Measurements from ENCODE around the gene ATP6V1G1.
"Not testable (repeated sequence)": the region's sequence is repeated elsewhere in the genome, so short reads cannot be mapped to it uniquely, and the experiment has no call there.

Gene ATP6V1G1

DNA sequence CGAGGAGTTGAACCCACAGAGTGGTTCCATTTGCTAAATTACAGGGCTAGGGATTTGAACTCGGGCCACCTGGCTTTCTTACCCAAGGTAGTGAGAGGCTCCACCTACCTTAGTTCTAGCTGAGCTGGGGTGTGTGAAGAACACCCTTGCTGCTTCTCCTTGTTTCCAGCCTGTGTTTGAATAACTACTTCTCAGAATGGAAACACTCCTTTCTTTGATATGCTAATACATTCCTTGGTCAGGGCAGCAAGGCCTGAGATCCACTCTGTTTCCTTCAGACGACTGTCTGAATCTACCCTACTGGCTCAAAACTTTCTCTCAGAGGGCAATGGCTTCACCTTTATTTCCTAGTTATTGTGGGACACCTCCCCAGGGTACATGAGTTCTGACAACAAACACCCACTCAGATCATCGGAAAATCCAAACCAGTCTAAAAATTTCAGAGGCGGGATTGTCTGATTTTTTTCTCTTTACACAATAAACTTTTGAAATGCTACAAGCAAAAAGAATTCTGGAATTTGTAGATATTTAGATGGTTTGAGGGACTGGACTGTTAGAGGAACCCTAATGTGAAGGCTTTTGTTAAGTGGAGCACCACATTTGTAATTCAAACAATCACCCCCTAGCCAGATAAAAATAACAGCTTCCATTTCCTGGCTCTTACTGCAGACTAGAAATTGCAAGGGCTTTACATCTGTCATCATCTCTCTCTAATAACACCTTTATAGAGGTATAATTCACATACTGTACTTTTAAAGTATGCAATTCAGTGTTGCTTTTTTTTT is 4.0 kb upstream of the ATP6V1G1 start:
- Histone ChIP-seq H3K9ac (ENCODE audit: low read length) (no peak overlapping the region), H3K4me1 (ENCODE audit: insufficient read depth, low read length) (no peaks in the 10 kb centered on the region), H3K9me3 (ENCODE audit: low read length) (no peaks in the 10 kb centered on the region), H3K27me3 (ENCODE audit: control insufficient read depth in 1 of 2, insufficient read depth in 2 of 2, low read length in 2 of 2) (no peaks in the 10 kb centered on the region), H3K36me3 (ENCODE audit: insufficient read depth, low read length) (no peaks in the 10 kb centered on the region), H3K27ac (ENCODE audit: low read depth, low read length) (no peak overlapping the region), H3K4me3 (ENCODE audit: low read depth in 1 of 2, low read length in 2 of 2) (no peak overlapping the region)

DNA sequence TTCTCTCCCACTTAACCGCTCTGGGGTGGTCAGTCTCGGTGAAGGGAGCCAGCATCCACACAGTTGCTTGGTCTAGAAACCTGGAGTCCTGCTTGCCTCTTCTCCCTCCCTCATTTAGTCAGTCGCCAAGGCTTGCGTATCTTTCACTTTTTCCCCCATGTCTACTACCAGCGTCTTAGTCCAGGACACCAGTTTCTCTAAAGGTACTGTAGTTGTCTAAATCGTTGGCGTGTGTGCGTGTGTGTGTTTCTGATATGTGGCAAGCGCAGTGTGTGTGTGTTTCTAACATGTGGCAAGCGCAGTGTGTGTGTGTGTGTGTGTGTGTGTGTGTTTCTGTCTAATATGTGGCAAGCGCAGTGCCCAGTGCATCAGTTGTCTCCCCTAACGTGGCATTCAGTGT is 641 bp downstream of the ATP6V1G1 start:
- peak overlapping the region; percentile 94 for H3K27ac ChIP-seq (ENCODE audit: low read depth, low read length)
- peak overlapping the region; percentile 100 for H3K9ac ChIP-seq (ENCODE audit: low read length)
- H3K9me3 ChIP-seq (ENCODE audit: low read length) = no peaks in the 10 kb centered on the region
- peaks cover 10% of the 10 kb centered on the region for H3K36me3 ChIP-seq (ENCODE audit: insufficient read depth, low read length)
- H3K4me1 ChIP-seq (ENCODE audit: insufficient read depth, low read length) = peaks cover 36% of the 10 kb centered on the region
- no peaks in the 10 kb centered on the region for H3K27me3 ChIP-seq (ENCODE audit: control insufficient read depth in 1 of 2, insufficient read depth in 2 of 2, low read length in 2 of 2)
- H3K4me3 ChIP-seq (ENCODE audit: low read depth in 1 of 2, low read length in 2 of 2) = peak overlapping the region; percentile 95 to 100

DNA sequence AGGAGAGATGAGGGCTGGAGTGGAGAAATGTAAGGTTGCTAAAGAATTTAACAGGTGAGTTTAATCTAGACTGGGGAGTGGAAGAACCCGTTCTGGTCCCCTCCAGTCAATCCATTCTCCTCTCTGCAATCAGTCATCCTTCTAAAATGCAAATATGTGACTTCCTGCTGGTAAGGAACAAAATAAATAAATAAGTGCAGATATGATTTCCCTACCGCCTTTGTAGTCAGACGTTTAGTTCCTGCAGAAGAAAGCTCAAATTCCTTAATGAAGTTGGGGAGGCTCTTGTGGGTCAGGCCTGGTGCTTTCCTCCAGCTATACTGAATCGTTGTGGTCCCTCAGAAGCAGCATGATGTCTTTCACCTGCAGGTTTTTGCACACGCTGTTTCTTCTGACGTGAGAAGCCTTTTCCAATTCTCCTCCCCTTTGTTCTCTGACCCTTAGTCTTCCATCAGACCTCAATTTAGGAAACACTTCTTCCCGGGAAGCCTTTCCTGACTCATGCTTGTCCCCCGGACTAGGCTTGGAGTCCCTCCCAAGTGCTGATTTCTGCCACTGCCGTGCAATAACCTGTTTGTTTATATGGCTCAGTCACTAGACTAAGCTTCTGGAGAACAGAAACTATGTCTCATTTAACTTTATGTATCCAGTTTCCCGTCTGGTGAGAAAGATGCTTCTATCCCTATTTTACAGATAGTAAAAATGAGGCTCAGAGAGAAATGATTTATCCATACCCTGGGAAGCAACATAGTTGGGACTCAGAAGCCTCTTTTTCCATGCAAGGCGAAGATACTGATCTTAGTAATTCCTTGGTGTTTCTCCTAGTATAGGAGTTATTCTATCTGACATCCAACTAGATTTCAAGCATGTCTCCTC is 1.3 kb downstream of the ATP6V1G1 start:
- peak overlapping the region; percentile 95 to 100 for H3K4me3 ChIP-seq (ENCODE audit: low read depth in 1 of 2, low read length in 2 of 2)
- H3K27me3 ChIP-seq (ENCODE audit: control insufficient read depth in 1 of 2, insufficient read depth in 2 of 2, low read length in 2 of 2) = no peaks in the 10 kb centered on the region
- H3K4me1 ChIP-seq (ENCODE audit: insufficient read depth, low read length) = peaks cover 36% of the 10 kb centered on the region
- H3K36me3 ChIP-seq (ENCODE audit: insufficient read depth, low read length) = peaks cover 17% of the 10 kb centered on the region
- H3K9ac ChIP-seq (ENCODE audit: low read length) = peak overlapping the region; percentile 100
- H3K9me3 ChIP-seq (ENCODE audit: low read length) = no peaks in the 10 kb centered on the region
- peak overlapping the region; percentile 94 for H3K27ac ChIP-seq (ENCODE audit: low read depth, low read length)

DNA sequence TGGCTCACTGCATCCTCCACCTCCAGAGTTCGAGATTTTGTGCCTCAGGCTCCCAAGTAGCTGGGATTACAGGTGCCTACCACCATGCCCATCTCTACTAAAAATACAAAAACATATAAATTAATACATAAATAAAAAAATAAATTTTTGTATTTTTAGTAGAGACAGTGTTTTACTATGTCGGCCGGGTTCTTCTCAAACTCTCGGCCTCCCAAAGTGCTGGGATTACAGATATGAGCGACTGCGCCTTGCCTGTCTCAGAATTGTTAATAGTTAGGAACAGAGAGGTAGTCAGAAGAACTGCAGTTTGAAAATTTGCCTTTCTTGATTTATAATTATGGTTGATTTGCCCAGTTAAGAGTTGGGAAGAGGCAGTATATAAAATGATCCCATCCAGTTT is 2.8 kb downstream of the ATP6V1G1 start:
- H3K9ac ChIP-seq (ENCODE audit: low read length) = no peak overlapping the region
- H3K4me1 ChIP-seq (ENCODE audit: insufficient read depth, low read length) = peaks cover 36% of the 10 kb centered on the region
- no peaks in the 10 kb centered on the region for H3K27me3 ChIP-seq (ENCODE audit: control insufficient read depth in 1 of 2, insufficient read depth in 2 of 2, low read length in 2 of 2)
- H3K9me3 ChIP-seq (ENCODE audit: low read length) = no peaks in the 10 kb centered on the region
- peaks cover 23% of the 10 kb centered on the region for H3K36me3 ChIP-seq (ENCODE audit: insufficient read depth, low read length)
- H3K27ac ChIP-seq (ENCODE audit: low read depth, low read length) = no peak overlapping the region
- no peak overlapping the region for H3K4me3 ChIP-seq (ENCODE audit: low read depth in 1 of 2, low read length in 2 of 2)

DNA sequence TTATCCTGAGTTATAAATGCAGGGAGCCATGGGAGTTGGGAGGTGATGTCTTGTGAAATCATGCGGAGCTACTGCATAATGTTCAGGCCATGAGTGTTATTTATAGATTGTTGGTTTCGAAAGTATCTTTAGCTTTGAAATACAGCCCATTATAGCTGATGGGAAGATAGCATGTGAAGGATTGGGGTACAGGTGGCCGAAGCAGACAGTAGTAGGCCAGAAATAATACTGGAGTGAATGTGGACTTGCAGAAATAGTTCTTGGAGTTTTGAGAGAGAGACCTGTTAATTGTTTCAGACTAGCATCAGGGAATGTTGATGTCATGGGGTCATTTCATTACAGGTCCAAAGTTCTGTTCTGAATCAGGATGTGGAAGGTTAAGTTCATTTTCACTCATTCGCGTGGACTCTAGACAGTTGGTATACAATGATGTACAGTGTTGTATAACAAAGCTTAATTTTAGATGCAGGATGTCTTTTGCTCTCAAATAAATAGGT is 3.8 kb downstream of the ATP6V1G1 start:
- Histone ChIP-seq H3K36me3 (ENCODE audit: insufficient read depth, low read length) (peaks cover 27% of the 10 kb centered on the region), H3K9me3 (ENCODE audit: low read length) (no peaks in the 10 kb centered on the region), H3K27ac (ENCODE audit: low read depth, low read length) (no peak overlapping the region), H3K4me3 (ENCODE audit: low read depth in 1 of 2, low read length in 2 of 2) (no peak overlapping the region), H3K4me1 (ENCODE audit: insufficient read depth, low read length) (peaks cover 36% of the 10 kb centered on the region), H3K9ac (ENCODE audit: low read length) (peak overlapping the region; percentile 17), H3K27me3 (ENCODE audit: control insufficient read depth in 1 of 2, insufficient read depth in 2 of 2, low read length in 2 of 2) (no peaks in the 10 kb centered on the region)

DNA sequence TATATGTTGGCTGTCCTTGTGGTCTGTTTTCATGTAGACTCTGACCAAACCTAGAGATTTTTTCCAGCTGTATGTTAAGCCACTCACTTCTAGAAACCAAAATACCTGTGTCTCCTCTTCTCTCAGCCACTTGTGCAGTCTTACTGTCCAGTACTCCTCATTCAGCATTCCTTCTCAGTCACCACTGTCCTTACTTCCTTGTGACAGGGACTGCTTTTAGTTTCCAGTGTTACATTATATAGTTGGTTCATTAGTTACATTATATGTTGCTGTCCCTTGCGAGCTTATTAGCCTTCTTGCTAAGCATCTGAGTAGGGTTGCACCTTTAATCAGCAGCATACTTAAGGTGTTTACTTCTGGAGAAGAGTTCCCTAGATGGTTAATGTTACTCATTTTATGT is 4.3 kb downstream of the ATP6V1G1 start:
- Histone ChIP-seq H3K36me3 (ENCODE audit: insufficient read depth, low read length) (peaks cover 27% of the 10 kb centered on the region), H3K9me3 (ENCODE audit: low read length) (no peaks in the 10 kb centered on the region), H3K27me3 (ENCODE audit: control insufficient read depth in 1 of 2, insufficient read depth in 2 of 2, low read length in 2 of 2) (no peaks in the 10 kb centered on the region), H3K4me3 (ENCODE audit: low read depth in 1 of 2, low read length in 2 of 2) (no peak overlapping the region), H3K27ac (ENCODE audit: low read depth, low read length) (peak overlapping the region; percentile 41), H3K9ac (ENCODE audit: low read length) (no peak overlapping the region), H3K4me1 (ENCODE audit: insufficient read depth, low read length) (peaks cover 36% of the 10 kb centered on the region)

DNA sequence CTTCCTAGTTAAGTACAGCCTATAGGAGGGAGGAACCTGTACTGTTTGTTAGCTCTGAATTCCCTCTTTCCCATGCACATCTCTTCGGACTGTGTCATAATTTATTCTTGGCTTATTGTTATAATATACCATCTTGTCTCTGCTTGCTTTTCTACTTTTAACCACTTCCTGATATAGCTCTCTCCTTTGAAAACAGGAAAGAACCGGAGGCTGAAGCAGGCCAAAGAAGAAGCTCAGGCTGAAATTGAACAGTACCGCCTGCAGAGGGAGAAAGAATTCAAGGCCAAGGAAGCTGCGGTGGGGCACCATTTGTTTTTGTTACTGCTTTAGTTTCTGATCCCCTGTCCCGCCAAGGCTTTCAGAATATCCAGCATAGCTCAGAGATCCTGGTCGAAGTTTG is 4.8 kb downstream of the ATP6V1G1 start:
- Histone ChIP-seq H3K9ac (ENCODE audit: low read length) (no peak overlapping the region), H3K4me1 (ENCODE audit: insufficient read depth, low read length) (peaks cover 36% of the 10 kb centered on the region), H3K36me3 (ENCODE audit: insufficient read depth, low read length) (peaks cover 29% of the 10 kb centered on the region), H3K4me3 (ENCODE audit: low read depth in 1 of 2, low read length in 2 of 2) (no peak overlapping the region), H3K9me3 (ENCODE audit: low read length) (no peaks in the 10 kb centered on the region), H3K27ac (ENCODE audit: low read depth, low read length) (peak overlapping the region; percentile 41), H3K27me3 (ENCODE audit: control insufficient read depth in 1 of 2, insufficient read depth in 2 of 2, low read length in 2 of 2) (no peaks in the 10 kb centered on the region)

DNA sequence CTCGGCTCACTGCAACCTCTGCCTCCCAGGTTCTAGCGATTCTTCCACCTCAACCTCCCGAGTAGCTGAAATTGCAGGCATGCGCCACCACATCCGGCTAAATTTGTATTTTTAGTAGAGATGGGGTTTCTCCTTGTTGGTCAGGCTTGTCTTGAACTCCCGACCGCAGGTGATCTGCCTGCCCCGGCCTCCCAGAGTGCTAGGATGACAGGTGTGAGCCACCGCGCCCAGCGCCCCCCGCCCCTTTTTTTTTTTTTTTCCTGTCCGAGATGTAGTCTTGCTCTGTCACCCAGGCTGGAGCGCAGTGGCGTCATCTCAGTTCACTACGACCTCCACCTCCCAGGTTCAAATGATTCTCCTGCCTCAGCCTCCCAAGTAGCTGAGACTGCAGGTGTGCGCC is 6.6 kb downstream of the ATP6V1G1 start:
- H3K9ac ChIP-seq (ENCODE audit: low read length) = no peak overlapping the region
- no peak overlapping the region for H3K27ac ChIP-seq (ENCODE audit: low read depth, low read length)
- peaks cover 46% of the 10 kb centered on the region for H3K36me3 ChIP-seq (ENCODE audit: insufficient read depth, low read length)
- H3K4me3 ChIP-seq (ENCODE audit: low read depth in 1 of 2, low read length in 2 of 2) = no peak overlapping the region
- peaks cover 31% of the 10 kb centered on the region for H3K4me1 ChIP-seq (ENCODE audit: insufficient read depth, low read length)
- H3K9me3 ChIP-seq (ENCODE audit: low read length) = no peaks in the 10 kb centered on the region
- no peaks in the 10 kb centered on the region for H3K27me3 ChIP-seq (ENCODE audit: control insufficient read depth in 1 of 2, insufficient read depth in 2 of 2, low read length in 2 of 2)

DNA sequence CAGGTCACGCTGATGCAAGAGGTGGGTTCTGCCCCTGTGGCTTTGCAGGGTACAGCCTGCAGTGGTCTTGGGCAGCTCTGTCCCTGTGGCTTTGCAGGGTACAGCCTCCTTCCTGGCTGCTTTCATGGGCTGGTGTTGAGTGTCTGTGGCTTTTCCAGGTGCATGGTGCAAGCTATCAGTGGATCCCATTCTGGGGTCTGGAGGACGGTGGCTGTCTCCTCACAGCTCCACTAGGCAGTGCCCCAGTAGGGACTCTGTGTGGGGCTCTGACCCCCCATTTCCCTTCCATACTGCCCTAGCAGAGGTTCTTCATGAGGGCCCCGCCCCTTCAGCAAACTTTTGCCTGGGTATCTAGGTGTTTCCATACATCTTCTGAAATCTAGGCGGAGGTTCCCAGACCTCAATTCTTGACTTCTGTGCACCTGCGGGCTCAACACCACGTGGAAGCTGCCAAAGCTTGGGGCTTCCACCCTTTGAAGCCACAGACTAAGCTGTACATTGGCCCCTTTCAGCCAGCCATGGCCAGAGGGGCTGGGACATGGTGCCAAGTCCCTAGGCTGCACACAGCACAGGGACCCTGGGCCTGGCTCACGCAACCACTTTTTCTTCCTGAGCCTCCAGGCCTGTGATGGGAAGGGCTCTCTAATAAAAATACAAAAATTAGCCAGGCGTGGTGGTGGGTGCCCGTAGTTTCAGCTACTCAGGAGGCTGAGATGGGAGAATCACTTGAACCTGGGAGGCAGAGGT is 13.1 kb downstream of the ATP6V1G1 start:
- not testable (repeated sequence) for H3K4me3 ChIP-seq (ENCODE audit: low read depth in 1 of 2, low read length in 2 of 2); H3K27ac ChIP-seq (ENCODE audit: low read depth, low read length); H3K9ac ChIP-seq (ENCODE audit: low read length); H3K27me3 ChIP-seq (ENCODE audit: control insufficient read depth in 1 of 2, insufficient read depth in 2 of 2, low read length in 2 of 2); H3K4me1 ChIP-seq (ENCODE audit: insufficient read depth, low read length); H3K9me3 ChIP-seq (ENCODE audit: low read length)
- H3K36me3 ChIP-seq (ENCODE audit: insufficient read depth, low read length) = peaks cover 21% of the 10 kb centered on the region

DNA sequence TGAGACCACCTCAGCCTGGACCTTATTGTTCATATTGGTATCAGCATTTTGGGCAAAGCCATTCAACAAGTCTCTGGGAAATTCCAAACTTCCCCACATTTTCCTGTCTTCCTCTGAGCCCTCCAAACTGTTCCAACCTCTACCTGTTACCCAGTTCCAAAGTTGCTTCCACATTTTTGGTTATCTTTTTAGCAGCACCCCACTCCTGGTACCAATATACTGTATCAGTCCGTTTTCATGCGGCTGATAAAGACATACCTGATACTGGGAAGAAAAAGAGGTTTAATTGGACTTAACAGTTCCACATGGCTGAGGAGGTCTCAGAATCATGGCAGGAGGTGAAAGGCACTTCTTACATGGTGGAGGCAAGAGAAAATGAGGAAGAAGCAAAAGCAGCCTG is 14.2 kb downstream of the ATP6V1G1 start:
- not testable (repeated sequence) for H3K4me1 ChIP-seq (ENCODE audit: insufficient read depth, low read length); H3K4me3 ChIP-seq (ENCODE audit: low read depth in 1 of 2, low read length in 2 of 2); H3K9me3 ChIP-seq (ENCODE audit: low read length); H3K27me3 ChIP-seq (ENCODE audit: control insufficient read depth in 1 of 2, insufficient read depth in 2 of 2, low read length in 2 of 2); H3K27ac ChIP-seq (ENCODE audit: low read depth, low read length); H3K9ac ChIP-seq (ENCODE audit: low read length)
- peaks cover 21% of the 10 kb centered on the region for H3K36me3 ChIP-seq (ENCODE audit: insufficient read depth, low read length)

DNA sequence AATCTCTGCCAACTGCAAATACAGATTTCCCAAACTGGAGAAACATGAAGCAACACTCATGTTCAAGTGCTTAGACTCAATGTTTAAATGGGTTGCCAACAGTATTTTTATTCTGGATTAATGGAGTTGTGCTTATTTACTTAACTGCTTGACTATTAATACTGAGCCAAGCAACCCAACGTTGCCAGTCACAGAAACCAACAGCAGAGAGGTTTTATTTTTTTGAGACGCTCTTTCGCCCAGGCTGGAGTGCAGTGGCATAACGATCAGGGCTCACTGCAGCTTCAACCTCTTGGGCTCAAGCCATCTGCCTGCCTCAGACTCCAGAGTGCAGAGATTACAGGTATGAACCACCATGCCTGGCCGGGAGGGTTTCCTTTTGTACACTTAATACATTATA is 15.1 kb downstream of the ATP6V1G1 start:
- Histone ChIP-seq H3K9ac (ENCODE audit: low read length) (no peak overlapping the region), H3K9me3 (ENCODE audit: low read length) (no peaks in the 10 kb centered on the region), H3K27ac (ENCODE audit: low read depth, low read length) (no peak overlapping the region), H3K4me3 (ENCODE audit: low read depth in 1 of 2, low read length in 2 of 2) (no peak overlapping the region), H3K36me3 (ENCODE audit: insufficient read depth, low read length) (peaks cover 16% of the 10 kb centered on the region), H3K27me3 (ENCODE audit: control insufficient read depth in 1 of 2, insufficient read depth in 2 of 2, low read length in 2 of 2) (no peaks in the 10 kb centered on the region), H3K4me1 (ENCODE audit: insufficient read depth, low read length) (no peaks in the 10 kb centered on the region)

All from muscle layer of colon (tissue), 2 donors.